ENCODE data around the gene RARB.

Gene RARB

DNA sequence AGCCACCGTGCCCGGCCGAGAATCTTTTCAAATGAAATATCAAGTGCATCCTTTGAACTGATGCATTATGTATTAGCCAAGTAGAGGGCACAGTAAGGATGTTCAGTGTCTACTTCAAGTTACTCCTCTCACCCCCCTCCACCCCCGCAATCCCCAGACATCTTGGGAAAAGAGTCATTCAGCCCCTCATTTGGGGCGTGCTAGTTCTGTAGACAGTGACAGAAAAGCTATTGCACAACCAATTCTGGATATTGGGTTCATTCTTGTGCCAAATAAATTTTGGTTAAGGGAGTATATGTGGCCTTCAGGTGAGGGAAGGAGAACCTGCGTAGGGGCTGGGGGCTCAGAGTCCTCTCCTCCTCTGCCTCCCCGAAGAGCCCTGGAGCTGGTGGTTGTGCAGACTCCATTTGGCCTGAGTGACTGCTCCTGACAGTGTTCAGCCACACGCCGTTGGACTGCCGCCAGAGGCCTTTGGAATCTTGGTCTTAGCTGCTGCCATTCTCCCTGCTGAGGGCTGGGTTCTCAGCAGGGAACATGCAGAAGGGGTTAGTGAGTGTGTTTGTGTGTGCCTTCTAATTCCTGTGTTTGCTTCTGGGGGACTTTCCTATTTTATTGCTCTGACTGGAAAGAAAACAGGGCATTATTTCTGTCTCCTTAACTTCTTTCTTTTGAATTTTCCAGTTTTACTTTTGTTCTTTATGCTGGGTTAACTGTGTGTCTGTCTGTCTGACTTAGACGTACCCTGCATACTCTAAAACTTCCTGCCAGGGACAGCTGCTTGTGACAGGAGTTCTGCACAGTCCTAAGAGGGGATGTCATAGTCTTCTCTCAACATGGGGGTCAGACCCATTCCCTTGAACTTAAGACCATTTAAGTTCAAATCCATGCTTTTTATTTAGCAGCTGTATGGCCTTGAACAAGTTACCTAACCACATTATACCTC, 21.0 kb downstream of the RARB start:
- FAIRE-seq = no peak

DNA sequence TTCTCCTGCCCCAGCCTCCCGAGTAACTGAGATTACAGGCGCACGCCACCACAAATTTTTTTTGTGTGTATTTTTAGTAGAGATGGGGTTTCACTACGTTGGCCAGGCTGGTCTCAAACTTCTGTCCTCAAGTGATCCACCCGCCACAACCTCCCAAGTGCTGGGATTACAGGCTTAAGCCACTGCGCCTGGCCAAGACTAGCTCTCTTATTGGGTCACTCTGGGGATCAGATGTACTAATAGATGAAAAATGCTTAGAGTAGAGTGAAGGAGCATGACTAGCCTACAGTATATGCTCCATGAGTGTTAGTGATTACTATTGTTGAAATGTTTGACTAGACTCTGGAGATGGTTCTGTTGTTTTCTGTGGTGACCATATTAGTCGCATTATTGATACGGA, 21.8 kb downstream of the RARB start:
- FAIRE-seq = no peak

DNA sequence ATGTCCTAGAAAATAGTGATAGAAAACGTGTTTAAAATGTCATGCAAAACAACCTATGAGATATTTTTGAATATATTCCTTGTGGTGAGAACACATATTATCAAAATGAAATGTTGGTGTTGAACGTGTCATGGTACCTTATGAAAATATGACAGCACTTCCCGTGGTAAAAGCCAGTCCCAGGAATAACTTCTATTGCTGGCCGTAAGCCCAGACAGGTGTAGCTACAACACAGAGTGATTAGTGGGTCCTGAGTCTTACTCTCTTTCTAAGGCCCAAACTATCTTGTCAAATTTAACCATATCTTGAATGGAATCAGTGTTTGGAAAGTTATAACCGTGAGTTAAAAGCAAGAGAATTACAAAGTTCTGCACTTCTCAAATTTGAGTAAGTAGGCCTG, 24.1 kb downstream of the RARB start:
- no peak for FAIRE-seq

DNA sequence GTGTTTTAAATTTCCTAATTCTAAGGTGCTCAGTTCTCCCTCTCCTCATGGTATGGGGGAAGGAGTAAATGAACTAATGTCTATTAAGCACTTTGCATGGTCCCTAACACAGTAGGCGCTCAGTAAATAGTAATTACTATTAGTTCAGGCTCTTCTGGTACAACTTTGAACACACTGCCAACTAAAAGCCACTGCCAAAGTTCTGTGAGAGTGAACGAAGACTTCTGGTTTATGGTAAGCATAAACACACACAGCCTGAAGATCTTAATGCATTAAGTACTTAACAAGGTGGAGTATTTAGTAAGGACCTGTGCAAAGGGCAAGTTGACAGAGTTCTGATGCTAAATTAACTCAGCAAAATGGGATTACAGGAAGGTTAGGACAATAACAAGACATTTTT, 24.7 kb downstream of the RARB start:
- FAIRE-seq = no peak

DNA sequence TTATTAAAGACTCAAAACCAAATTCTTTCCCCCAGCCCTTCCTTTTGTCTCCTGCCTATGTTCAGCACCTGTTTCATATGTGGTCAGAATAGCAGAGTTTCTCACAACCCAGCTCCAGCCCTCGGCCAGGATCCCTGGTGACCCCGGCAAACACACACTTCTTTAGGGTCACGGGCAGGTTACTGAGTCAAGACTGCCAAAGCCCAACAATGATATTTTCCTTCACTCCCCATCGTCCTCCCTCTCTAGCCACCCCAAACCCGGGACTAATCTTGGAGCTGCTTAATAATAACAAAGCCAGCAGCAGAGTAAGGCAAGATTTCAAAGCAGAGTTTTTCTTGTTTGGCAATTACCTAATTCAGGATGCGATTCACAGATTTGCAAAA, 25.5 kb downstream of the RARB start:
- no peak for FAIRE-seq

DNA sequence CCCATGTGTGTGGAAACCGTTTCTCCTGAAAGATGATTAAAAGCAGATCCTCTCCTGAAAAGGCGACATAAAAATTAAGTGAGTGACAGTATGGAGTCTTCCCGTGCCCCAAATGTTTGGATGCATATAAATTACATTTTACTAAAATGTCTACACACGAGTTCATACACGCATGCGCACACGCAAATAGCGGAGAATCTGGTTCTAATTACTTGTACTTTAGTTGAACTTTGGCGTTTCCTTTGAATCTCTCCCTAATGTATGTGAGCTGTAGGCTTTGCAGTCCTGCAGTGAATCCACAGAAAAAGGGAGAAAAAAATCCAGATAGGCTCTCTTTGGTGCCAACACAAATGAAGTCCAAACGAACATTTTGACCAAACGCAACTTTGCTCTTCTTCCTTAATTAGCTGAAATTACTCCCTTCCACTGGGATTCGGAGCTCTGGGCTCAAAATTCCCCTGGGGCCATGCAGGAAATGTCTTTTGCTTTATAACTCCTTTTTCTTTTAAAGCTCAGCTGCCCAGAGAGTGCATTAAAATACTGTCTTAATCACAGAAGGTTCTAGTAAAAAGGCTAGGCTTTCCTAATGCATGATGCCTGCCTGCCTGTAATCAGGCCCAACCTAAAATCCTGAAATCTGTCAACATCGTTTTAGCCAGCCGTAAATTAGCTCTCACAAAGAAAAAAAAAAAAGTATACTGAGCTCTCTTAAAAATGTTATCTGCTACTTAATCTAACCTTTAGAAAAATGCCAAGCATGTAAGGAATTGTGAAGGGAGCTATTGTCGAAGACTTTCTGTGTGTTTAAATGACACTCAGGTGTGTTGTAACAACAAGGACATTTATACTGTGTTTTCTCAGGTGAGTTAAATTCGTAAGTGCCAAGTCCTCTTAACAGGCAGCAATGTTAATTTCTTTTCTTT, 26.2 kb downstream of the RARB start:
- no peak for FAIRE-seq

DNA sequence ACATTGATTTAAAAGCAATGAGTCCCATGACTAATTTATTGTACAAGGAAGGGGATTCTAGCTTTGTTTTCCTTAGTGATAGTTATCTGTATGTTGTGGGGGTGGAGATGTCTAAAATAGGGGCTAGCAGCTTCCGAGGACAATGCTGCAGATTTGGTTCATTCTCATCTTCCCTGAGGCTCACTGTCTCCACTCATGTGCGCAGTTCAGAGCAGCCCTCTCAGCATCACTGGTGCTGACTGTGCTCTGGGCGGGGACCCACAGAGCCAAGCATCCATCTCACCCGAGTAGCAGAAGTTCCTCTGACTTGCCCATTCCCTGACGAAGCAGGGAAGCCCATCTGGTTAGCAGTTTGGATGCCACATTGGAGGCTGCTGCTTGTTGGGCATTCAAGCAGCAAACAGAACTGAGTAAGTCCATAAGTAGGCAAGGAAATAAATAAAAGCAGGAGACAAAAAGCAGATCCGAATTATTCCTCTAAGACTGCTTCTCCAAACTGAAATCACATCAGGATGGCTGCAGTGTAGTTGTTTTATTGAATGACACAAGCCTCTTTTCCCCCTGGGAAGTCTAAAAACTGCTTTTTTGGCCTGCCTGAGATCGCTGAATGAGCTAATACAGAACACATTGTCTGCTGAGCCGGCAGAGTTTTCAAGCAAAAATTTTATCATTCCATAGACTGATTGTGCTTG, 27.5 kb downstream of the RARB start:
- FAIRE-seq = no peak

DNA sequence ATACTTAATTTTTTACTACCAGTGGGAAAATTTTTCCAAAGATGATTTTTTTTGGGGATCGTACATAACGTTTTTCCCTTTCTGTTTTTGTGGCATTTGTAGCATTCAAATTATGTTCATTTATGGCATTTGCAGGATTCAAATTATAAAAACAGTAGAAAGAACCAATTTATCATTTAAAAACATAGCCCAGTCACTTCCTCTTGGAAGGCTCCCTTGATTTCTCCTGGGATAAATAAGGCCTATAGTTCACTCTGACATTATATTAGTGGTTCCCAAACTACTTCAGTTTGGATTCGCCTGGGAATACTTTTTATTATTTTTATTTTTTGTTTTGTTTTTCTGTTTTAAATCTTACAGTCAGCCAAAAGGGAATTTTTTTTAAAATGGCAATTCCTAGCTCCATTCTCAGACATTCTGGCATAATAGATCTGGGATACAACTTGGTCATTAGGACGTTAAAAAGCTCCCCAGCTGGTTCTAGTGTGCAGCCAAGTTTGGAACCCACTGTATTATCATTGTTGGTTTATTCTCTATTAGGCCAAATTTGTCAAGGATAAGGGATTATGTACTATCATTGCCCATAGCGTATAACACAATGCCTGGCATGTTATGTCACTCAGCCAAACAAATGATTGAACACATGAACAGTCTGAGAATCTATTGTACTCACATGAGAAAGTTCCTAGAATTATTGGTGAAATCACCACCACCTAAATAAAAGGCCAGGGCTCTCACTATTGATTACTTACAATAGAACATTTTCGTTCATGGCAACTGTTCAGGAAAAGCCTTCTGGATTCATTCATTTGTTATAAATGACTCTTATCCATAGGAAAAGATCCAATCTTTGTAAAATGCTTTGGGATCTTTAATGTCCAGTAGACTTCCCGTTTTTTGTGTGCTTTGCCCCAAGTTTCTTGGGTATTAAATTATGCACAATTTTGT, 28.9 kb downstream of the RARB start:
- no peak for FAIRE-seq

DNA sequence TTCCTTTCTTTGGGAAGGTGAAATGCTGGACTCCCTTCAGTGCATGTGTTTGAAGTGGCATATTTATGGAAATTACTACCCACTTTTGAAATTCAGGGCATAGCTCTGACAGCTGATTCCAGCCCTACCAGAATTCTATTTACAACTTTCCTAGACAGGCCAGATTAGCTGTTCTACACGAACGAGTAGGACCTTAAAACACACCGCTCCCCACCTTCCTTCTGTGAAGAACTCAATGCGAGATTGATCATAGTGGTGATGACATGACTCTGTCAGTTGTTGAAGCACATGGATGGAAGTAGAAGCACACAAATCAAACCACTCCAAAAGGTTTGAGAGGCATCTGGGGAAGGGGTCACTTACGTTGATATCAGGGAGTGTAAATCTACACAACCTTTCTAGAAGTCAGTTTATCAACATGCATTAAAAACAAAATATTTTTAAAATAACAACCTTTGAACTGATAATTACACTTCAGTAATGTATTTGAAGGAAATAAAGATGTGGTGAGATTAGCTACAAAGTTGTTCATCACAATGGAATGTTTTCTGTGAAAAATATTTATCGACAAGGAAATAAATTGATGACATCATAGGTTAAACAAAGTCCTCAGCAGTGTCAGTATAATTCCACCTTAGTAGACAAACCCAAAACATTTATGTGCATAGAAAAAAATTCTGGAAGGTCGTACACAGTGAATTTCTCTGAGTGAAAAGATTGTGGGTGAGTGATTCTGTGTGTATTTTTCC, 29.8 kb downstream of the RARB start:
- FAIRE-seq = peak; percentile 60

DNA sequence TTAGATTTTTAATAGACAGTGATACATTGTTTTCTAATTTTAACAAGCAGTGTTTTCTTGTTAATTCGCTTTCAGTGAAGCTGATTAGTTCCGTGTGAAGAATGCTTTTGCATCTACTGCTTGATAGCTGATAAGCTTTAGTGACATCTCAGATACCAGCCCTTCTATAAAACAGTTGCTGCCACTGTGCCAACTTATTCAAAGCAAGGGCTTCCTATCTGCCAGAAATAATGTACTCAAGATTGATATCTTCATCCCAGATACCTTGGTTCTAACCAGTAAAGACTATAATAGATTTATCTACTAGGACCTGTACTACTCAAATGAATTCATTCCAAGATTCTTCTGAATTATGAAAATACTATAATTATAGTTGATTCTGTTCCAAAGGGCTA, 30.4 kb downstream of the RARB start:
- FAIRE-seq = no peak

DNA sequence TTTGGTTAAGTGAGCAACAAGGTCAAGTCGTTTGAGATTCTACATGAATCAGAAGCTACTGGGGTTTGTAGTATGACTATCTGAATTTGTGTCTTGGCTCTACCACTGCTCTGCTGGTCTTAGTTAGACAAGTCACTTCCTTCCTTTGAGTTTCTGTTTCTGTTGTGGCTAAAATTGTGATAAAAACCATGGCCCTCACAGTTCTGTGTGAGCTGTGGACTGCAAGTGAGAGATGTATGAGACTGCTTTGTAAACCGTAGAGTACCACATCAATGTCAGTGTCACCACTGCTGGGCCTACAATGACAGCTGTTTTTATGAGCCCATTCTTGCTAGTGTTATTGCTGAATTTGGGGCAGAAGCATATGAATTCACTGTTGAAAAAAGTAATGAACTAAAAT, 32.7 kb downstream of the RARB start:
- no peak for FAIRE-seq

DNA sequence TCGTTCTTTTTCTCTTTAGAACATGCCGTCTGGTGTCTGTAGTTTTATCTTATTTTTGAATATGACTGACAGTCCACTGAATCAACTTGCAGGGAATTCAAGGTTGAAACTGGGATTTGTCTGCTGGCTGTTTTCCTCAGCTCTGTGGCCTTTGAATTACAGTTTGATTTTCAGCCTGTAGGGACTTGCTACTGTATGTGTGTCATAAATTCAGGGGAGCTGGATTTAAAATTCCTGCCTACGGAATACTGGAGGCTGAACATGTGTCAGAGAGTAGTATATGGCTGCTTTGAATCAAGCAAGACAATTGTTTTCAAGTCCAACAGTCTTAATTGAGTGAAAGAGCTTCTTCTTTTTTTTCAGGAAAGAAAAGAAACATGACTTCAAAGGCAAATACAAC, 33.9 kb downstream of the RARB start:
- FAIRE-seq = no peak

DNA sequence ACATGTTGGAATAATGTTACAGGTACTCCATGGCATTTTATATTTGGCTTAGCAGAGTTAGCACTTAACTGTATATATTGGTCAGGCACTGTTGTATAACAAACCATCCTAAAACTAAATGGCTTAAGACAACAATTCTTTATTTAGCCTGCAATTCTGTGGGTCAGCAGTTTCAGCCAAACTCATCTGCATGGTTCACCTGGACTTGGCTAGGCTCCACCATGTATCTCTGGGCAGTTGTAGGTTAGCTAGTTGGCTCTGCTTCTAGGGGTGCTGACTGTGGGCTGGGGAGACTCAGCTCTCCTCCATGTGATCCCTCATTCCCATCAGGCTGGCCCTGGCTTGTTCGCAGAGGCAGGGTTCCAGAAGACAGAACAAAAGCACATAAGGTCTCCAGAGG, 34.4 kb downstream of the RARB start:
- FAIRE-seq = no peak

DNA sequence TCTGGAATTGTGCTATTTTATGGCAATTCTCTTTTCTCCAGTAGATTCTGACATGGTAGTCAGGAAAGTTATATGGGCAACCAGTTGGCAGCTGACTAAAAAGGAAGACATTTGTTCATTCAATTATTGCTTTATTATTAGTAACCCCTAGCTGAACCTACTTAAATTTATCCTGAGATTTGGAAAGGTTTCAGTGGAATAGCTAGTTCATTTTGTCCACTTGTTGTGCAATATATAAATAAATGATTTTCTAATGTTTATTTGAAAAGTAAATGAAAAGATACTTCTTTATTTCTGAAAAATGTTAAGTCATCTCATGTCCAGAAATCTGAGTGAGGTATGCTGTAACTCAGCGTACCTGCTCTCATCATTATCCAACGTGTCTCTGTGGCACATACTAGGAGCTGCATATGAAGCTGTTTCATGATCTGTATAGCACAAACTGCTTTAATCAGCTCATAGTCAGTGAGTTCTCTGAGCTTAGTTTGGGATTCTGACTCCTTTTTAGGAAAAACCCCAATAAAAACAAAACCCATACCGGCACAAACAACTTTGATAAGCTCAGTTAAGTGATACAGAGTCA, 35.9 kb downstream of the RARB start:
- FAIRE-seq = no peak

DNA sequence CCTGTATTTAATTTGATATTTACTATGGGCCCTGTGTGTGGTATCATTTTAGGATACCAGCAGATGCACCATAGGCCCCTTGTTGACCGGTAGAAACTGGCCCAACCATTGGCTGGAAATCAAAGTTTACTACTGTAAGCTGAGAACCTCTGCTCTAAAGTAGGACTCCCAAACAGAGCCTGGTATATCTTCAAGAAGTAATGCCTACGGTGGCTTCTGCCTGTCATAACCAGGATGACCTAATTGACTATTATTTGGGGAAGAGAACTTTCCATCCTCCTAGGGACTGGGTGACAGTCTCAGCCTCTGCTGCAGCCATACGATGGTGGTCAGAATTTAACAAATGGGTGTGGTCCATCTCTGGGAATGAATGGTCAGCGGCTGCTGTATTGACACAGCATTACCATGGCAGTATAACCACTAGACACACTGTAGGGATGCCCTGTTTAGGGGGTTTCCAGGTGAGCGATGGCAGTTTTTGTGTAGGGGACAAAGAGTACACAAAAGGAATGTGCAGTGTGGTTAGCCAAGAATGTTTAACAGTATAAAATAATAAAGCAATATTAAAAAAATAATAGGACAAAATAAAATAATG, 37.3 kb downstream of the RARB start:
- FAIRE-seq = no peak

DNA sequence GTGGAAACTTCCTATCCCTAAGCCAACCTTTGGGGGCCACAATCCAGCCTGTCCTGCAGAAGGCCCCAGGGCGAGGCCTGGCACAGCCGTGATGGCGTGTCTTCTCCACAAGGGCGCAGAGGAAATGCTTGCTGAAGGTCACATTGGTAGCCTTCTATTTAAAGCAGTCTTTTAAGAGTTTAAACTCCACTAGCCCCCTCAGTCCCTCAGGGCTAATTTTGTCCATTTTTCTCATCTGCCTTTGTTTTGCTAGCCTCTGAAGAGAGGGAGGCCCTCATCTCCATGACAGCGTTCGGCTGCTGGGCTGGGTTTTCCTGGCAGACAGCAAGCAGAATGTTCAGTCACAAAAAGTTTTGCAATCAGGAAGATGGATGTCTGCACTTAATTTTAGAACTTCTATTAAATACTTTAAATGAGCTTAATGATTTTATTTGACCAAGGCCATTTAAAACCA, 40.8 kb downstream of the RARB start:
- FAIRE-seq = no peak

DNA sequence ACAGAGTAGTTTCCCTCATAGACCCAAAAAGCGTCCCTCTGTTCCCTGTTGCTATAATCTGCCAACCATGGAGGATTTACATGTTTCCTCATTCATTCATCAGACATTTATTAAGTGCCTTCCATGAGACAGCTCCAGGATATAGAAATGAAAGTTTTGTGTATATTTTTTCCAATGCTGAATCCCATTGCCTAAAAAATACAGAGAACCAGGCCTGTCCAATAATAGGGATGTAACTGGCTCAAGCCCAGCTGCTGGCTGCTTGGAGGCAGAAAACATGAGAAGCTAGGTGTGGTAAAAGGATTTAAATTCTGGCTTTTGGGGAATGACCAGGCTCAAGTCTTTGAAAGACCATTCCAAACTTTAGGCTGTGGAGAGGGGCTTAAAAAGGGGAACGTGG, 41.5 kb downstream of the RARB start:
- no peak for FAIRE-seq

DNA sequence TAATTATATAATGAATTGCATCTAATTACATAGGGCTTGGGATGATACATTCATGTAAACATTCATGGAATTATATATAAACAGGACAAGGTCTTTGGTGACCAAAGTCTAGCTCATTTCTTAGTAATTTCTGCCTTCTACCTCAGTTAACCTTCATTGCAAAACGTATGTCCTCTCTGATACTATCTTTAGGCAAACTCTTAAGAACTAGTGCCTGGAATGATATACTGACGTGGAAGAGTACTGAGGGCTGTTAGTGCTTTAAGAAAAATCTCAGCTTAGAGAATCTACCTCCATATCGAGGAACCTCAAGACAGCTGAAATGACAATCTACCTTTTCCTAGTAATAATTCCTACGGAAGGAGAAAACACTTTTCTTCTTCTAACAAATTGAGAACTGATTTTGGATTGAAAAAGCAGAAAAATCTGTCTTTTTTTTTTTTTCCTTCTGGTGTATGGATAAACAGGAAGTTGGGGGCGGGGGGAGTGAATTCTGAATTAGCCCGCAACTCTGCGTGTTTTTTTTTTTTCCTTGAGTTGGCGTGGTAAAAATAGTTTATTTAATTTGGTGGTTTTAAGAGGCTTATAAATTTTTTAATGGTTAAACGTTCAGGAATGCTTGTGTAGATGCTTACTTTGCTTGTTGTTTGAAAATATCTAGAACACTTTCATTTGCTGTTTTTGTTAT, 43.2 kb downstream of the RARB start:
- no peak for FAIRE-seq

DNA sequence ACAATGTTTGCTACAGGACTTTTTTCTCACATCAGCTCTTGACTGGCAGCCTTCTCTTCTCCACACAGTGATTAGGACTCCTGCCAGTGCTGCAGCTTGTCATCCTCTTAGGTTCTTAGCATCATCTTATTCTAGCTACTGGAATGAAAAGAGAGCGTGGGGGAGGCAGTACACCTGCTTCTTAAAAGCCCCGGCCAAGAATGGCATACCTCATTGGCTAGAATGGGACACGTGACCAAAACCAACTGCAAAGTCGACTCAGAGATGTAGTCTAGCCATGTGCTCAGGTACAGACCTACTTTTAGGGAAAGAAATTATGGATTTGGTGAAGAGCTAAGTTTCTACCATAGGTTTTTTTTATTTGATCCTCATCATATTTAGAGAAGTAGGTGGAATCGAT, 44.1 kb downstream of the RARB start:
- no peak for FAIRE-seq

DNA sequence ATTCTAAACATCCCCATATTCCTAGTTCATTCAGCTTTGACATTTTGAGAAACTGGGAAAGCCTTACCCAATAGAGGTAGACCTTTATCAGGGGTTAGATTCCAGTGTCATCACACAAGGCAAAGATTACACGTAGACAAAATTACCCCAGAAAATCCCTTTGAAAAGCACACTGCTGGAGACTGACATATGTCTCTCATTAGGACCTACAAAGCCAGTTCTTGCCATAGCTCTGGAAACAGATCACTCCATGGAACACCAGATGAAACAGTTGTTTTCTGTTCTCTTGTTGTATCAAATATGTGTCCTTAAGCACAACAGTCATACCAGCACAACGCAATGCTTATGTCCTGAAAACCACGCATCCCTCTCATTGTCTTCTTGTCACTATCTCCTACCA, 44.7 kb downstream of the RARB start:
- FAIRE-seq = no peak

Data from islet of Langerhans (tissue), 1 donor.